GM12891 (cell line): ENCODE data around the gene ACSS1. TPM values are rescaled to one million over a fixed set of nuclear protein-coding genes. Genes with fewer than 3 reads are reported as not detected.

ENCODE experiments used
- DNase-seq: peaks from one replicate; pipeline ENCODE4 v3.0.0; 2011; ENCODE audit warnings: low spot score; ENCODE audit not compliant: insufficient read length
- FAIRE-seq: peaks from 2 replicates; lab custom pipeline; 2011; peaks lifted over from hg19 to GRCh38; lab: Jason Lieb, UNC
- PAX5 ChIP-seq: IDR thresholded peaks from 2 replicates; pipeline ENCODE4 v1.6.1; 2011; ENCODE audit warnings: low read length, moderate library complexity, mild to moderate bottlenecking; ENCODE audit not compliant: insufficient read depth, severe bottlenecking
- POLR2A ChIP-seq: IDR thresholded peaks from 2 replicates; pipeline ENCODE4 v1.6.1; 2011; ENCODE audit warnings: low read depth, low read length, control low read depth
- POLR2AphosphoS5 ChIP-seq: IDR thresholded peaks from 2 replicates; pipeline ENCODE4 v1.6.1; 2011; ENCODE audit warnings: low read depth, low read length, control low read depth
- POU2F2 ChIP-seq: IDR thresholded peaks from 2 replicates; pipeline ENCODE4 v1.6.1; 2011; ENCODE audit warnings: low read depth, mild to moderate bottlenecking, control low read depth, low read length, moderate library complexity
- SPI1 ChIP-seq: IDR thresholded peaks from 2 replicates; pipeline ENCODE4 v1.6.1; 2011; ENCODE audit warnings: low read depth, low read length, control low read depth
- TAF1 ChIP-seq: IDR thresholded peaks from 2 replicates; pipeline ENCODE4 v1.6.1; 2011; ENCODE audit warnings: low read depth, low read length, control low read depth
- polyA plus RNA-seq: library from polyadenylated mRNA; unstranded; fragments of >200 nt; gene quantifications from one replicate; pipeline ENCODE4 v1.2.1, GENCODE V29; 2012; ENCODE audit warnings: low read depth, missing spikeins, inconsistent platforms; ENCODE audit not compliant: missing spikeins

Gene ACSS1
- polyA plus RNA-seq = 10.7 TPM

DNA sequence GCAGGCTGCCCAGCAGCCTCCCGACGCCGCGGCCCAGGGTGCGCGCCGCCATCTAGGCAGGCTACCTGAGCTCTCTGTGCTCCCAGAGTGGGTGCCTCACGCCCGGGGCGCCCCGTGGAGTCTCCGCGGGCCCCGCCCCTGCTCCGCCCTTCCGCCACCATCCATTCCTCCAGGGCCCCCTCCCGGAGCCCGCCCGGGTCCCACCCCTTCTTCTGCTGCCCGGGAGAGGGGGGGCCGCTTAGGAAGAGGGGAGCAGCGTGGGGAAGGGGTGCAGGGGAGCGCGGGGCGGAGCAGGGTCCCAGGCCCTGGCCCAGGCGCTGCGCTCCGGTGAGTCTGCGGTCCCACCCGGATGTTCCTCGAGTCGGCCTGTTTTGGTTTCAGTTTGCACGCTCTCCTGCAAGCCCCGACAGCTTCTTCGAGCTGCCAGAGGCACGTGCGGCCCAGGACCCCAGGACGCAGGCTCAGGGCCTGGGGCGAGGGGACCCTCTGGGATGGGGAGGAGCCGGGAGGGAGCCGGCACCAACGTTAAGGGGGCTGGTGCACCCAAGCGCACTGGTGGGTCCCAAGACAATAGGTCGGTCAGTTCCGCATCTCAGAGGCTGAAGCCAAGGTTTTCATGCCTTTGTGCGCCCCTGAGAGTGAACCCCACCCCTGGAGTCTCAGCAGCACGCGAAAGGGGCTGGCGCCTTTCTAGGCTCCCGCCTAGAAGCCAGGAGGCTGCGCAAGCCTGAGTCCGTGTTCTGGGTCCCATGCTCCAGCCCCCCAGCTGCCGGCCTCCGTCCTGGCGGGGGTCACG lies at the start of gene ACSS1:
Gene ACSS1, minus strand, starts transcription at position 89 of the 796 bp plus-strand sequence. Its CDS starts 37 bp downstream, at position 52.
- TF ChIP-seq POLR2A (no peak; the same call in 1 of the 2 replicates), TAF1 (peak; percentile 81), PAX5 (peak; percentile 94), SPI1 (0 out of 2 replicates have a peak, but pooled peaks have one; percentile 19), POU2F2 (0 out of 2 replicates have a peak, but pooled peaks have one; percentile 35), POLR2AphosphoS5 (0 out of 2 replicates have a peak, but pooled peaks have one; percentile 40)
- DNase-seq (peak; percentile 84), FAIRE-seq (peak; percentile 88)

DNA sequence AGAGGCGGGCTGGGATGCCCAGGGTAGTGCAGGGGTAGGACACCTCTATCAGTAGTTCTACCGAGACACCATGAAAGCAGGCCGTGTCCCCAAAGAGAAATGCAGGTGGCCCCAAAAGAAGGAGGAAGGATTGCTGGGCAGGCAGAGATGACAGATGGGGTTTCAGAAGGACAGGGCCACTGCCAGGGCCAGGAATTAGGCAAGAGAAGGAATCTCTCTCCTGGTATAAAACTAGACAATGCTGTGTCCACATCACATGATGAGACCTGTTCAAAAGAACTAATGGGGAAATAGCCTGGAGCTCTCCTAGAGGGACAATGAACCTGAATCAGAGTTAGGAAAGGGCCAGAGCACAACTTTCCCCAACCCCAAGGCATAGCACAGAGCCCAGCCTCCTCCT lies 45.6 kb upstream of the ACSS1 start:
- FAIRE-seq (no peak), DNase-seq (no peak)
- no peak for TF ChIP-seq POU2F2
- no peak for TF ChIP-seq PAX5
- no peak for TF ChIP-seq SPI1
- no peak for TF ChIP-seq POLR2AphosphoS5
- TF ChIP-seq TAF1 = no peak
- no peak for TF ChIP-seq POLR2A

DNA sequence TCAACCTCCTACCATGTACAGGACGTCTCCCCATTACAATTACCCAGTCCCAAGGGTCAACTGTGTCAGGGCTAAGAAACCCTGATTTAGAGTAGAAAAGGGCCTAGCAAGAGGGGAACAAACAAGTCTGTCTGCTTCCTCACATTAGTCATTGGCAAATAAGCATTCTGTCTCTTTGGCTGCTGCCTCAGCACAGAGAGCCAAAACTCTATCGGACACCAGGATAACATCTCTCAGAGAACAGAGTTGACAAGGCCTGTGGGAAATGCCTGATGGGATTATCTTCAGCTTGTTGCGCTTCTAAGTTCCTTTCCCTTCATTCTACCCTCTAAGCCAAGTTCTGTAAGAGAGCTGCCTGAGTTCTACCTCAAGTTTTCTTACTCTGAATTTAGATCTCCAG lies 43.0 kb upstream of the ACSS1 start:
- no peak for DNase-seq
- no peak for TF ChIP-seq POLR2A
- TF ChIP-seq POLR2AphosphoS5 = no peak
- TF ChIP-seq PAX5 = no peak
- TF ChIP-seq TAF1 = no peak
- no peak for TF ChIP-seq SPI1
- no peak for TF ChIP-seq POU2F2
- FAIRE-seq = no peak

DNA sequence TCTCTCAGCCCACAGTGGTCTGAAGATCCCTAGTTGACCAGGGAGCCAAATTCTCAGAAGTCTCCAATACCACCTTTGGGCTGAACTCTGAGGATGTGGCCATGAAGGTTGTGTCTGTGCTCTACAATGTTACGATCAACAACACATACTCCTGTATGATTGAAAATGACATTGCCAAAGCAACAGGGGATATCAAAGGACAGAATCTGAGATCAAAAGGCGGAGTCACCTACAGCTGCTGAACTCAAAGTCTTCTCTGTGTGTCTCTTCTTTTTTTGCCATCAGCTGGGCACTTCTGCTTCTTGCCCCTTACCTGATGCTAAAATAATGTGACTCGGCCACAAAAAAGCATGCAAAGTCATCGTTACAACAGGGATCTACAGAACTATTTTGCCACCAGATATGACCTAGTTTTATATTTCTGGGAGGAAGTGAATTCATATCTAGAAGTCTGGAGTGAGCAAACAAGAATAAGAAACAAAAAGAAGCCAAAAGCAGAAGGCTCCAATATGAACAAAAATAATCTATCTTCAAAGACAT lies 41.7 kb upstream of the ACSS1 start:
- TF ChIP-seq POU2F2 = no peak
- no peak for TF ChIP-seq TAF1
- no peak for TF ChIP-seq PAX5
- TF ChIP-seq POLR2A = no peak
- TF ChIP-seq POLR2AphosphoS5 = no peak
- no peak for TF ChIP-seq SPI1
- peak; percentile 52 for FAIRE-seq
- no peak for DNase-seq

DNA sequence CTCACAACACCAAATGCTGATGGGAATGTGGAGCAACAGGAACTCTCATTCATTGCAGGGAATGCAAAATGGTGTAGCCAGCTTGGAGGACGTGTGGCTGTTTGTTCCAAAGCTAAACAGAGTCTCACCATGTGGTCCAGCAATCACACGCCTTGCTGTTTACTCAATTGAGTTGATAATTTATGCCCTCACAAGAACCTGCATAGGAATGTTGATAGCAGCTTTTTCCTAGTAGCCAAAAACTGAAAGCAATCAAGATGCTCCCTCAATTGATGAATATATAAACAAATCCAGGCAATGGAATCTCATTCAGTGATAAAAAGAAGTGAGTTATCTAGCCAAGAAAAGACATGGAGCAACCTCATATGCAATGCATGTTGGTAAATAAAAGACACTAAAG lies 39.6 kb upstream of the ACSS1 start:
- TF ChIP-seq POLR2A = no peak
- TF ChIP-seq PAX5 = no peak
- no peak for TF ChIP-seq POLR2AphosphoS5
- no peak for TF ChIP-seq TAF1
- no peak for TF ChIP-seq POU2F2
- TF ChIP-seq SPI1 = no peak
- FAIRE-seq (no peak), DNase-seq (no peak)

DNA sequence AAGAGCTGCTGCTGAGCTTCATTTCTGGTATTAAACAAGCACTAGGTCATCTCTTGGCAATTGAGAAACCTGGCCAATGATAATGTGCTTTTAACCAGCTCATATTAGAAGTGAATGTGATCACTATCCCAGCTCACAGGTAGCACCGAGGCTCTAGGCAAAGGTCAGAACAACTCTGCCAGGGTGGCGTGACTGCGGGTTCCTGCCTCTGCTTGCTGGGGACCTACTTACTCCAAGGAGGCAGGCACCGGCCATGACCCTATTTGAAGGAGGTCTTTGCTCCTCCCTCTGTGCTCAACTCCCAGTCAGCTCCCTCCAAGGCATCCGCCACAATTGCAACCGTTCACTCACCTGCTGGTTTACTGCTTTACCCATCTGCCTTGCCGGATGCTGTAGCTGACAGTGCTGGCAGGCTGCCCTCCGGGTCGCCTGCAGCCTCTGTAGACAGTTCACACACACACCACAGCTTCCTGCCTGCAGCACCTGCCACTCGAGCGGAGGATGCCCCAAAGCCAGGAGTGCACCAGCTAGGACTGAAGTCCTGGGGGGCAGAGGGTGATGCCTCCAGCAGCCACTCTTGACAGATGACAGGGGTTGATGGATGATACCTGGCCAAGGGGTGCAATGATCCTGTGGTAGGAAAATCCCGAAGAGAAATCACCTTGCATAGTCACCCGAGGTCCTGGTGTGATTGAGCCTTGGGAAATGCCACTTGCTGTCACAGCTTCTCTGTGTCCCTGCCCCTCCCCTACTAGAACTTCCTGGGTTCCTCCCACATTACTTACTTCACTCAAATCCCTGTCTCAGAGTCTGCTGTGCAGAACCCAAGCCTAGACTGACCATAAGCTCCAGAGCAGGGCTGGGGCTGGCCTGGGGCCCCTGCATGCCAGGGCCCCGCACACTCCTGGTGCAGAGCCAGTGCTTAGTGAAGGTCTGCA lies 32.8 kb upstream of the ACSS1 start:
- no peak for DNase-seq
- peak; percentile 75 for FAIRE-seq
- TF ChIP-seq POU2F2 = no peak
- TF ChIP-seq TAF1 = no peak
- no peak for TF ChIP-seq SPI1
- no peak for TF ChIP-seq POLR2AphosphoS5
- TF ChIP-seq PAX5 = no peak
- TF ChIP-seq POLR2A = no peak

DNA sequence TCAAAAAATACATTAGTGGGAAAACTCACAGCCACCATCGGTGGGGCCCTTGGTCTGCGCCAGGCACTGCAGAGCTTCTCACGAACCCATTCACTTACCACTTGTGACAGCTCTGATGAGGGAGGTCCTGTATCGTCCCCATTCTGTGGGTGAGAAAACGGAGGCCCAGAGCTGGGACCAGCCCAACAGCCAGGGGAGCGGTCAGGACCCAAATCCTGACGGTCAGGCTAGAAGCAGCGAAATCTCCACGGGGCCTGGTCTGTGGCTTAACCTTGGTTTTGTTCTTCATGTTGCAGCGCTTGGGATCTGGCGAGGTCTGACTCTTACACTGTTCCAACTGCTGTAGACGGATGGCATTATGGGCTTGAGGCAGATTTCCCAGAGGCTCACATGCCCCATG lies 31.7 kb upstream of the ACSS1 start:
- DNase-seq = no peak
- FAIRE-seq = no peak
- no peak for TF ChIP-seq POLR2A
- no peak for TF ChIP-seq TAF1
- TF ChIP-seq SPI1 = no peak
- TF ChIP-seq POLR2AphosphoS5 = no peak
- TF ChIP-seq PAX5 = no peak
- TF ChIP-seq POU2F2 = no peak

DNA sequence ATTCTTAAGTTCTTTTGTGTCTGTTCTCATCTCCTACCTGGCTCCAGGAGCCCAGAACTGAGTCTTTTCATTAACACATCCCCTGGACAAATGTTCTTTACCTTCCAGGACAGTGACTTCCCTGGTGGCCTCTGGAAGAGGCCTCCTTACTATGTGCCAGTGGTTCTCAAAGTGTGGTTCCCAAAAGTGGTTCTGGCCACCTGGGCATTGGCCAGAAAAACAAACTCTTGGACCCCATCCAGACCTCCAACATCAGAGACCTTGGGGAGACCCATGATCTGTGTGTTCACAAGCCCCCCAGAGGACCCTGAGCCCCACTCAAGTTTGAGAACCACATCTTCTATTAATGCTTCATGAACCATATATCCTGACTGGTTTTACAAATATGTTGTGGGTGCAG lies 31.2 kb upstream of the ACSS1 start:
- TF ChIP-seq POLR2AphosphoS5 (no peak), PAX5 (no peak), TAF1 (no peak), SPI1 (no peak), POU2F2 (no peak), POLR2A (no peak)
- FAIRE-seq (no peak), DNase-seq (no peak)
